Cardiac fibroblast (primary cell): ENCODE results near the gene FNDC11.
"Not testable (repeated sequence)": the region's sequence is repeated elsewhere in the genome, so short reads cannot be mapped to it uniquely, and the experiment has no call there.

ENCODE experiments used
- DNase-seq, 2 donors: peaks; one replicate each; pipeline versions ENCODE4 v3.0.0 to v3.0.0-alpha.2; 2010; ENCODE audit warnings: low read depth in 2 of 2
- H3K4me3 ChIP-seq, 2 donors: replicated peaks in 1 of 2; 1 replicate in 1 of 2; 2 replicates in 1 of 2; pipeline ENCODE4 v1.5.1; 2011; ENCODE audit warnings: low read depth in 2 of 2, low read length in 2 of 2, mild to moderate bottlenecking in 2 of 2, moderate library complexity in 1 of 2
- CTCF ChIP-seq: IDR thresholded peaks from one replicate; pipeline ENCODE4 v1.5.1; 2011; ENCODE audit warnings: low read depth, mild to moderate bottlenecking, low read length, inconsistent platforms

Gene FNDC11

GRCh38 chr20:63568170-63568981 lies 14.4 kb downstream of the FNDC11 start:
- no peak for TF ChIP-seq CTCF
- no peak for DNase-seq
- no peak overlapping the region for H3K4me3 ChIP-seq

- TF ChIP-seq CTCF = no peak
- DNase-seq = no peak
- no peak overlapping the region for H3K4me3 ChIP-seq
Observed at GRCh38 chr20:63568986-63569949, 15.3 kb downstream of the FNDC11 start.

GRCh38 chr20:63570281-63571086 lies 16.5 kb downstream of the FNDC11 start:
- no peak for DNase-seq
- H3K4me3 ChIP-seq = no peak overlapping the region
- no peak for TF ChIP-seq CTCF

- not testable (repeated sequence) for H3K4me3 ChIP-seq, DNase-seq
Observed at GRCh38 chr20:63571087-63571478, 17.1 kb downstream of the FNDC11 start.

- H3K4me3 ChIP-seq = no peak overlapping the region
- no peak for TF ChIP-seq CTCF
- DNase-seq = no peak
Observed at GRCh38 chr20:63572071-63572787, 18.3 kb downstream of the FNDC11 start.

GRCh38 chr20:63572788-63573646 lies 19.1 kb downstream of the FNDC11 start:
- peak overlapping the region; percentile 78 to 84 for H3K4me3 ChIP-seq
- DNase-seq = no peak
- TF ChIP-seq CTCF = peak; percentile 13
